Non-pigmented ciliary epithelial cell (primary cell): ENCODE measurements around the gene NDUFS7.
A peak's percentile ranks its signal among the peaks of the same experiment; 100 is the strongest.

Source experiments
- DNase-seq: peaks from one replicate; pipeline ENCODE4 v3.0.0-alpha.2; 2010; ENCODE audit warnings: low read depth

The NDUFS7 gene

GRCh38 chr19:1401138-1401888 is 17.6 kb downstream of the NDUFS7 start, which contains the start of gene GAMT:
TSS of gene GAMT (minus strand) at chr19:1401542. CDS start at chr19:1401476, 66 bp downstream.
- DNase-seq: no peak

DNA sequence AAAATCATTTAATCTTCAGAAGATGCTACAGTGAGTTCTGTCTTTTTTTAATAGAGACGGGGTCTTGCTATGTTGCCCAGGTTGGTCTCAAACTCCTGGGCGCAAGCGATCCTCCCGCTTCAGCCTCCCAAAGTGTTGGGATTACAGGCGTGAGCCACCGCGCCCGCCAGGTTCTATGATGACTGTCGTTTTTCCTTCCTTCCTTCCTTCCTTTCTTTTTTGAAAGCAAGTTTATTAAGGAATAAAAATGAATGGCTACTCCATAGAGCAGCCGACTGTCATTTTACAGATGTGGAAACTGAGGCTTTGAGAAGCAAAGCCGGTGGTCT is 18.1 kb downstream of the NDUFS7 start:
- DNase-seq: no peak

- DNase-seq: no peak
Observed at GRCh38 chr19:1402411-1403070, 18.8 kb downstream of the NDUFS7 start.

- DNase-seq: peak; percentile 85
Observed at GRCh38 chr19:1406774-1407527, 23.2 kb downstream of the NDUFS7 start.

DNA sequence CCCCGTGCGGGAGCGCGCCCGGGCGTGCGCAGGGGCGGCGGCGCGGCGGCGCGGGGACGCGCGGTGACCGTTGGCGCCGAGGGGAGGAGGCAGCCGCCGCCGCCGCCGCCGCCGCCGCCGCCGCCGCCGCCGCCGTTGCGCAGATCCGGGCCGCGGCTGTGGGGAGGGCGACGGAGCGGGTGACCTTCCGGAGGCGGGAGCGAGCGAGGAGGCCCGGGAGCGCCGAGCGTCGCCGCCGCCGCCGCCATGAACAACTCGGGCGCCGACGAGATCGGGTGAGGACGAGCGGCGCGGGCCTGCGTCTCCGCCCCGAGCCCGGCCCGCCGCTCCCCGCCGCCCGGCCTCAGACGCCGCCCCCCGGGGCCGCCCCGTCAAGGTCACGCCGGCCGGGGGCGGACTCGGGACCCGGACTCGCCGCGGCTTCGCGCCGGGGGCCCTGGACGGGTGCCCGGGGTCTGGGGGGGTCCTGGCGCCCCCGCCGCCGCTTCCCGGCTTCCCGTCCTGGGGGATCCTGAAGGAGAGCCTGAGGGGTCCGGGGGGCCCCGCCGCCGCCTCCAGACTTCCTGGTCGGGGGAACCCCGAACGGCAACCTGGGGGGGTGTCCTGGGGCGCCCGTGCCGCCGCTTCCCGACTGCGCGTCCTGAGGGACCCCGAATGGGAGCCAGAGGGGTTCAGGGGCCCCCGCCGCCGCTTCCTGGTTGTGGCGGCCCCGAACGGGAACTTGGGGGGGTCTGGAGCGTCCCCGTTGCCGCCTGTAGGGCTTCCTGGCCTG is 24.0 kb downstream of the NDUFS7 start, which contains the start of gene DAZAP1:
Gene DAZAP1, plus strand, starts transcription at position 59 of the 772 bp plus-strand sequence. Its CDS starts 188 bp downstream, at position 247.
- no peak for DNase-seq

DNA sequence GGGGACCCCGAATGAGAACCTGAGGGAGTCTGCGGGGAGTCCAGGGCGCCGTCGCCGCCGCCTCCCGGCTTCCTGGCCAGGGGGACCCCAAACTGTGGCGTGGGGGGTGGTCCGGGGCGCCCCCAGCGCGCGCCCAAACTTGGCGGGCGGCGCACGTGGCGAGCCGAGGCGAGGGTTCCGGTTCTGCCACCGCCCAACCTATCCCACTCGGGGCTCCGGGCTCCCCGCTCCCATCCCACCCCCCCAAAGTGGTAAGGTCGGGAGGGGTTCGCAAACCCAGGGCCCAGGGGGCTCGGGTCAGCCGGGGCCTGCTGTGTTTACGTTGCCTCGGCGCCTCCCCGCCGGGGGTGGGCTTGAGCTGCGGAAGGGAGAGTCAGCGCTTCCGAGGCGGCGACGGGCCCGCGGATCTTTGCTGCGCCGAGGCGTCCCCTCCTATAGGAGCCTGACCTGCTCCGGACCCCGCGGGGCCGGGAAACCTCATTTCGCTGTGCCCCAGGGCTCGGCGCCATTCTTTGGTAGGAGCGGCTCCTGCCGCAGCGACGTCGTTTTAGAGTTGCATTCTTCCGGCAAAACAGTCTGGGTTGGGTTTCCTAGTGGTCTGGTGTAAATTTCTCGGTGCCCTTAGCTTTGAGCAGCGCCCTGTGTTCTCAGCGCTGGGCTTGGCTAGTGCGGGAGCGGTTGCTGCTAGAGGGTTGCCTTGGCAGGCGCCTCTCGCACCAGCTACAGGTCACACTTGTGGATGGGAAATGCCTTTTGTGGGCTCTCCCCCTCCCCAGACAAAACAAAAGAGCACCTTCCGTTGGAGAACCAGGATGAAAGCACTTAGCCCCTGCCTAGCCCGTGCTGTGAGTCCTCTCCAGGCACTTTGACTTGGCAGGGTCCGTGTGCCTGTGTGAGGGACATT is 24.8 kb downstream of the NDUFS7 start:
- DNase-seq: no peak

DNA sequence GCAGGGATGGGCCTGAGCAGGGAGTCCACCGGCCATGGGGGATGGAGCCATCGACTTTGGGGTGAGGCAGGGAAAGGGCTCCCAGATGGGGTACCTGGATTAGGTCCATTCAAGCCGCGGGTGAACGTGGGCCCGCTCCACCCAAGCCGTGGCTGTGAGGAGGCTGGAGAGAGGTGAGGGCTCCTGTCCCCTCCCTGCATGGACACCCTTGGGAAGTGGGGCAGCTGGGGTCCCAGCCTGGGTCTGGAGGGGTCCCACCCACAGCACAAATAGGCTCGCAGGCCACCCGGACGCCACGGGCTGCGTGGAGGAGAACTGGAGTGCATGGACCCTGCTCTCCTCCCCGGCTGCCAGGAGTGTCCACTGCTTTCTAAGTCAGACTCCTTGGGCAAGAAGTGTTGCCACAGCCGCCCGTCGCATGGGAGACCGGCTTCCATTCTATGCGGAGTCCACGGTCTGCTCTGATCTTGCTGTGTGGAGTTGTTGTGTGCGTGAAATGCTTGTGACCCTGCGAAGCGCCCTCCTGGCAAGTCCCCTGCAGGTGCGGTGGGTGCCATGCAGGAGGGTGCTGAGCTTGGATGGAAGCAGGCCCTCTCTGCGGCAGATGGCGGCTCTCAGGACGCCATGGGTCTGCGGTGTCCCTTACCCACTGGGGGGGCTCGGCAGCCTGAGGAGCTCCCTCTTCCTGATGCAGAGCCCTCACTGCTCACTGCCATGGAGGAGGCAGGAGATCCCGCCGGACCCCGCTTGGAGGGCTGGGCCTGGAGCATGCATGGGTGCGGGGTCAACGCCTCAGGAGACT is 25.7 kb downstream of the NDUFS7 start:
- DNase-seq: no peak

DNA sequence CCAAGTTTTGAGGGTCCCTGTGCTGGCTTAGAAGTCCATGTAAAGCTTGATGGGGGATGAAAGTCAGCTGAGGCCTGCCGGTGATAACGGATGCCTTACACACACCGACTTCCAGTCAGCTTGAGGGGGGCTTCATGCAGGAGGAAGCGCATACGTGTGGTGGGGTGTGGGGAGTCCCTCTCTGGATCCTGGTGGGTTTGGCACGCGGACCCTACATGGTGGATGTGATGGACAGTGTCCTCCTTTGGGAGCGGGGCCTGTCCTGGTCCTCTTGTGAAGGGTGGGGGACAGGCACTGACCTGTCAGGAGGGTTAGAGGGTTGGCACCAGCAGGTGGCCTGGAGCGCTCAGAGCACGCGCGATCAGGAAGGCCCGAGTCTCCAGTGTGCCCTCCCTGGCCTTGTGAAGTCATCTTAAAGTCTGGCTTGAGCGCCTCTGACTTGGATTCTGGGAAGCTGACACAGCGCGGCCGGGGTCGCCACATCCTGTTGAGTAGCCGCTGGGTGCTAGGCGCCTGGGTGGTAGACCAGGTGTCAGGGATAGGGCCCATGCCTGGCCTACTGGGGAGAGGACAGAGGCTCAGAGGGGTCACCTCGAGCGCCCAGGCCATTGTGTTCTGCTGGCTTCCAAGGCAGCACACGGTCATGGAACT is 26.6 kb downstream of the NDUFS7 start:
- no peak for DNase-seq

DNA sequence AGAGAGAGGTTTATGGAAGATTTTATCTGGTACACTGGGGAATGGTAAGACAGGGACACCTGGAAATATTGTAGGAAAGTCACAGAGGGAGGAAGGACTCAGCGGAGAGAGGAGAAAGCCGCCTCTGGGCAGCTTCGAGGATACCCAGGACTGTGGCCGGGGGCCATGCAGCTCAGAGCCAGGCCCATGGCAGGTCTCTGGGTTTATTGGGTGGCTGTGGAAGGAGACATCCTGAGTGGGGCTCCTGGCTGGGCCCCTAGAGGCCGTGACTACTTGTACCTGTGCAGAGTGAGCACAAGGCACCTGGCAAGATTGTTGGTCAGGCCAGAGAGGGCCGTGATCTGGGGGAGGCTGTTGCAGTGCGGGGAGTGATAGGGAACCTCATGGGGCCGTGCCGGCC is 27.1 kb downstream of the NDUFS7 start:
- no peak for DNase-seq

- DNase-seq: no peak
Observed at GRCh38 chr19:1411255-1412191, 27.8 kb downstream of the NDUFS7 start.

- no peak for DNase-seq
Observed at GRCh38 chr19:1412323-1412923, 28.7 kb downstream of the NDUFS7 start.

GRCh38 chr19:1412995-1413800 is 29.5 kb downstream of the NDUFS7 start:
- no peak for DNase-seq

- DNase-seq: no peak
Observed at GRCh38 chr19:1416014-1416841, 32.5 kb downstream of the NDUFS7 start.

DNA sequence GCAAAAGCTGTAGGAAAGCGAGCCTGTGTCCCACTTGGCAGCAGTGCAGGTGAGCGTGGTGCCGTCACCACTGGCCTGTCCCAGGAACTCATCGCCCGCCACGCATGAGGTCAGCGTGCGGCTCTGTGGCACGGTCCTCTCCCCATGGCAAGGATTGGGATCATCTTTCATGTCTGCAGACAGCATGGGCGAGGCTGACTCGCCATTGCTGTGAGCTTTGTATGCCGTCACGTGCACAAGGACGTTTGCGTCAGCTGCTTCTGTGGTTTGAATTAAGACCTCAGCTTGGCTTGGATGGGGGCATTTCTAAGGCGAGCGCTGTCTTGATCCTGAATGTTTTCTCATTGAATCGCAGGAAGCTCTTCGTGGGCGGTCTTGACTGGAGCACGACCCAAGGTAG is 33.4 kb downstream of the NDUFS7 start:
- no peak for DNase-seq

DNA sequence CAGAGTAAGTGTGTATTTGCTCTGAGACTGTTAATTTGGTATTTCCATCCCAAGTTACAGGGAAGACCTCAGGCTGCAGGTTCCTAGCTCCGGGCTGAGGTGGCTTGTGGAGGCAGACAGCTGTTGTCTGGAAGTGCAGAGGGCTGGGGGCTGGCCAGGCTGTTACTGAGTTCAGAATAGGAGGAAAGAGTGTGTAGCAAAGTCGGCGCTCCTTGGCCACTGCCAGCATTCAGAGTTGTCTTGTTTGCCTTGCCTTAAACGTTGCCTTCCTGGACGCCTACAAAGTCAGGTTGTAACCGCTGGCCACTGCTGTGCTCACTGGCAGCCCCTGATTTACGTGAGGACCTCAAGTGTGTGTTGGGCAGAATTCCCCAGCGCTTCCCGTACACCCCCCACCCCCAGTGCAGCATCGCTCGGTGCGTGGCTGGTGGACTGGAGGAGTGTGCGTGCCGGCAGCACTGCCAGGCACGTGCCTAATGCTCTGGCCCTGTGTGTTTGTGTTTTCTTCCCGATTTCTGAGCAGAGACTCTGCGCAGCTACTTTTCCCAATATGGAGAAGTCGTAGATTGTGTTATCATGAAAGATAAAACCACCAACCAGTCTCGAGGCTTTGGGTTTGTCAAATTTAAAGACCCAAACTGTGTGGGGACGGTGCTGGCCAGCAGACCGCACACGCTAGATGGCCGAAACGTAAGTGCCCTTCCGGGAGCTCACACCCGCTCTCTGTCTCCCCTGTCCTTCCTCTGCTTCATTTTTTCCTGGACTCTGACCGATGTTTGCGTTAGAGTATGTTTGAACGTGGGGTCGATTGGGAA is 34.2 kb downstream of the NDUFS7 start:
- no peak for DNase-seq

GRCh38 chr19:1418496-1418775 is 34.7 kb downstream of the NDUFS7 start:
- DNase-seq: no peak
